AML-193 (cell line): Measurements from ENCODE around the gene DHRS13.
"Not testable (repeated sequence)": the region's sequence is repeated elsewhere in the genome, so short reads cannot be mapped to it uniquely, and the experiment has no call there.

Experiments
- DNase-seq, 2 experiments: peaks; one replicate each; lab custom pipeline; 2025; lab: John Stamatoyannopoulos, UW

The DHRS13 gene

DNA sequence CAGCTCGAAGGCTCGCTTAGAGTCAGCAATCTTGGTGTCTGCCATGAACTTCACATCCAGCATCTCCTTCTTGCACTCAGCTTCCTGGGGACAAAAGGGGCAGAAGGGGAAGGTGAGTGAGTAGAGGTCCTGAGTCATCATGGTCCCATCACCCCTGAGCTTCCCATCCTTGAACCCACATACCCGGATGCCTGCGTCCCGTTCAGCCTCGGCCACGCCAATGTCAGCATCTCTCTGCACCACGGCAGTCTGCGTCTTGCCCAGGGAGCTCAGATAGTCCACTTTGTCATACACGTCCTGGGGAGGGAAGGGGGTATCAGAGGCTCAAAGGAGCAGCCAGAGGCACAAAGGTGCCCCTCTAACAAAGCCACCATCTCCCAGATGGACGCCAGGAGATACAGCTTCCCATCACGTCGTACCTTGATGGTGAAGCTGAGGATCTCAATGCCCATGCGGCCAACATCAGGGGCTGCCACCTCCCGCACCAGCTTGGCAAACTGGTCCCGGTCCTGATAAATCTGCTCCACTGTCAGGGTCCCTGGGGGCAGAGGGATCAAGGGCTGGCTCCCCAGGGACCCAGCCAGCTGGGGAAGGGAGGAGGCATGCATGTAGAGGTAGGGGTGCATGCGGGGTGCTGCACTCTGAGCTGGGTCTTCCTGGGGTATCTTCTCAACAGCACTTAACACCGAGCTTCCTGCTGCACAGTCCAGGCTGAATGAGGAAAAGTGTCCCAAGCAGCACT, 20.6 kb downstream of the DHRS13 start:
- no peak for DNase-seq

DNA sequence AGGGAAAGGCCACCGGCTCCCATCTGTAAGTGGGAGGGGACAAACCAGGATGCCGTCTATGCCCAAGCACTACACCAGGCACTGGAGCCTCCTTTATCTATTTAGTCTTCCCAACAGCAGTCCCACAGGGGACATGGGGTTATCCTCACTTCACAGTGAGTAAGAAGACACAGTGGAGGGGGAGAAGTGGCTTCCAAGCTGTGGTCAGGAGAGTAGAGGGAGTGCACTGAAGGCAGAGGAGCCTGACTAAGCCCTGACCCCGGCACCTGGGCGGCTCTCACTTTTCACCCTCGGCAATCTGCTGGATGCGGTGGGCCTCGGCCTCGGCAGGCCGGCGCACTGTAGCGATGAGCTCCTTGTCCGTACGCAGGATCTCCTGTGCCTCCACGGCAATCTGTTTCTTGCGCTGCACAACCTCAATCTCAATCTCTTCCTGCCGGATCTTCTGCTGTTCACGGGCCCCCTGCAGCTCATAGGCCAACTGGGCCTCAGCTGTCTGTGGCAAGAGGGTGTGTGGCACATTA, 21.3 kb downstream of the DHRS13 start:
- DNase-seq, result no peak

DNA sequence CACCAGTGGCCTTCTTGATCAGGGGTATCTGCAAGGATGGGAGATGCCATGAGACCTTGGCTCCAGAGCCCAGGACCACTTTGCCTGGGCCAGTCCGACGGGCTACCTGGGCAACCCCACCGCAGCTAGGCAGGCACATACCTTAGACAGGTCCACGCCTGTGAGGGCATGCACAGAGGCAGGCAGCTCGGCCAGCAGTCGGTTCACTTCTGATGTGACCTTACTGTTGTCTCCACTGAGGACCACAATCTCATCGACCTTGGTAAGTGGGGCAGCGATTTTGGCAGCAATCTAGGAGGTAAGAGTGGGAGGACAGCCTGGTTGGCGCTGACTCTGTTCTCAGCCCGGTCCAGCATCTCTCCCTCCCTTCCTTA, 22.3 kb downstream of the DHRS13 start:
- DNase-seq, result no peak

DNA sequence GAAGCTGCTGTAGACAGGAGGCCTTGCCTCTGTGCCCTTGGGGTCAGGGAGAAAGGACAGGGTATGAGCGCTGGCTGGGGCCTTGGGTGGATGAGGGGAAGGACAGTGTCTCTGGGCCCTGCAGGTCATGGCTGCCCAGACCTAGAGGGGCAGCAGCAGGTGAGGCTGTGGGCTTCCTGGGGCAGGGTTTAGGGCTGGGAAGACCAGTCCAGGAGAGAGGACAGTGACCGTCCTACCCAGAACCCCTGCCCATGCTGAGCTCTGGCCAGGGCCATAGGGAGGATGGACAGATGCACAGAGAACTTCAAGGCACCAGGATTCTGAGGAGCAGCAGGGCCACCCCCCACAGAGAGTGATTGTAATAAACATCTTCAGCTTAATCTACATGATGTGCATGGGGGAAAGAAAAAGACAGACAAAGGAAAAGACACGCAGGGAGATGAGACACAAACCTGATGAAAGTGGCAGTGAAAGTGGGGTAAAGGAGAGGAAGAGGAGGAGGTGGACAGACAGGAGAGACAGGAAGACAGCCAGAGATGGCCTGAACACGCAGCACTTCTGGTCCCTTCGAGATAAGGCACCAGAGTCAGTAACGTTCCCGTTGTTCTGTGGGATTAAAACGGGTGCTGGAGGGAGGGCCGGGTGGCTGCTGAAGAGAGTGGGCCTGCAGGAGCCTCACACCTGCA, 22.9 kb downstream of the DHRS13 start:
- DNase-seq, result no peak

DNA sequence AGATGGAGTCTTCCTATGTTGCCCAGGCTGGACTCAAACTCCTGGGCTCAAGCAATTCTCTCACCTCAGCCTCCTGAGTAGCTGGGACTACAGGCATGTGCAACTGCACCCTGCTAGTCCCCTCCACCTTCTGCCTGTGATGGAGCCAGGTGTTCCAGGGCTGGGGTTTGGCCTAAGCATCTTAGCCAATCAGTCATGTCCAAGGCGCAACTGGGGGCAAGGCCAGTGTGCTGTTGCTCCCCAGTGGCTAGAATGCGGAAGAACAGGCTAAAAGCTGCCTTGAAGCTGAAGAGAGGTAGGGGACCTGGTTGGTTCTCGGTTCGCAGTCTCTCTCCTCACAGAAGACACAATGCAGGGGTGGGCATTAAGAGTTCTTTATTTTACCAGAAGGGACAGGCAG, 23.9 kb downstream of the DHRS13 start:
- peak; percentile 20 to 28 for DNase-seq

GRCh38 chr17:28878158-28878910, 24.5 kb downstream of the DHRS13 start:
- DNase-seq, result no peak

DNA sequence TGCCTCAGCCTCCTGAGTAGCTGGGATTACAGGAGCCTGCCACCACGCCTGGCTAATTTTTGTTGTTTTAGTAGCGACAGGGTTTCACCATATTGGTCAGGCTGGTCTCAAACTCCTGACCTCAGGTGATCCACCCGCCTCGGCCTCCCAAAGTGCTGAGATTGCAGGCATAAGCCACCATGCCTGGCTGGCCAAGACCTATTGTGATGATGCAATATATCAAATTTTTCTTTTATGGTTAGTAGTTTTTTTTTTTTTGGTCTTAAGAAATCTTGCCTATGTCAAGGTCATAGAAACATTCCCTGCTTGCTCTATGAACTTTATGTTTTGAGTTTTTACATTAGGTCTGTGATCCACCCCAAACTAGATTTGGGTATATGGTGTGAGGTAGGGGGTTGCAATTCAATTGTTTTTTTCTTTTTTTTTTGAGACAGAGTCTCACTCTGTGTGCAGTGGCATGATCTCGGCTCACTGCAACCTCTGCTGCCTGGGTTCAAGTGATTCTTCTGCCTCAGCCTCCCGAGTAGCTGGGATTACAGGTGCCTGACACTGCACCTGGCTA, 25.6 kb downstream of the DHRS13 start:
- DNase-seq, result not testable (repeated sequence)

DNA sequence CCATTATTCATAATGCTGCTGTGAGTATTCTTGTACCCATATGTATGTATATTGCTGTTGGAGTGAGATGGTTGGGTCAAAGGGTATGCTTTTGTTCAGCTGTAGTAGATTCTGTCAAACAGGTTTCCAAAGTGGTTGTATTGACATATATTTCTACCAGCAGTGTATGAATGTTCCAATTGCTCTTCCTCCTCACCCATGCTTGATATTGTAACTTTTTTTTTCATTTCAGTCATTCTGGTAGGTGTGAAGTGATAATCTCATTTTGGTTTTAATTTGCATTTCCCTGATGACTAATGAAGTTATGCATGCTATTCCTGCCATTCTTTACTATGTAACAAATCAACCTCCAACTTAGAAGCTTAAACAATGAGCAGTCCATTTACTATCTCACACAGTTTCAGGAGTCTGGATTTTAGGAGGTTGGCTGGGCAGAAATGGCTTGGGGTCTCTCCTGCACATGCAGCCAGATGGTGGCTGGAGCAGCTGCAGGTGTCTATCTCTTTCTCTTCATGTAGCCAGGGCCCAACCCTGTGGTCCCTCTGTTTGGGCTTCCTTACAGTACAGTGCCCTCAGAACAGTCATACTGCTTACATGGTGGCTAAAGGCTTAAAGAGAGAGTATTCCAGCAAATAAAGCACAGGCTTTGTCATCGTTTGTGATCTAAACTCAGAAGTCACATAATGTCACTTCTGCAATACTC, 26.9 kb downstream of the DHRS13 start:
- no peak for DNase-seq

DNA sequence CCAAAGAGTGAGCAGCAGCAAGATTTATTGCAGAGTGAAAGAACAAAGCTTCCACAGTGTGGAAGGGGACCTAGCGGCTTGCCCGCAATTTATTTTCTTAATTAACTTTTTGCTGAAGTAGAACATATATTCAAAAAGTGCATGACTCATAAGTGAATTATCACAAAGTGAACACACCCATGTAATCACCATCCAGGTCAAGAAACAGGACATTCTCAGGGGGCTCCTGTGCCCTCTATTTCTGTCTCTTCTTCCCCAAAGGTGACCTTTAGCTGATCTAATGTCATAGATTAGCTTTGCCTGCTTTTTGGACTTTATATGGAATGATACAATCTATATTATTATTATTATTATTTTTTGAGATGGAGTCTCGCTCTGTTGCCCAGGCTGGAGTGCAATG, 28.1 kb downstream of the DHRS13 start:
- no peak for DNase-seq

- no peak for DNase-seq
Observed at GRCh38 chr17:28873839-28874238, 29.0 kb downstream of the DHRS13 start.

DNA sequence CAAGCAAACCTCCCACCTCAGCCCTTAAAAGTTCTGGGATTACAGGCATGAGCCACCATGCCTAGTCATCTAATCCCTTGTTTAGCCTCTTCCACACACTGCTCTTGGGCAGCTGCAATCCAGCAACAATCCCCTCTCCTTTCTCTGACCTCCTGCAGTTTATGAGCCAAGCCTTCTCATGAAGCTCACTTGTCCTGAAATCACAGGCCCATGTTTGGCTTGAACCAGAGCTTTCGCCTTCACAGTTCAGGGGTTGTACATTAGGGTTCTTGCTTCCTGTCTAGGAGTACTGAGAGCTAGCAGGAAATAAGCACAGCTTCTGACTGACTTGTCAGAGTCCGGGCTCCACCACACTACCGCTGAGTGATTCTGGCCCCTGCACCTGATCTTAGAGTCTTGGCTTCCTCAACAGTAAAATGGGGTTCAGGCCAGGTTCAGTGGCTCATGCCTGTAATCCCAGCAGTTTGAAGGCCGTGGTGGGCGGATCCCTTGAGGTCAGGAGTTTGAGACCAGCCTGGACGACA, 31.8 kb downstream of the DHRS13 start:
- DNase-seq, result no peak

DNA sequence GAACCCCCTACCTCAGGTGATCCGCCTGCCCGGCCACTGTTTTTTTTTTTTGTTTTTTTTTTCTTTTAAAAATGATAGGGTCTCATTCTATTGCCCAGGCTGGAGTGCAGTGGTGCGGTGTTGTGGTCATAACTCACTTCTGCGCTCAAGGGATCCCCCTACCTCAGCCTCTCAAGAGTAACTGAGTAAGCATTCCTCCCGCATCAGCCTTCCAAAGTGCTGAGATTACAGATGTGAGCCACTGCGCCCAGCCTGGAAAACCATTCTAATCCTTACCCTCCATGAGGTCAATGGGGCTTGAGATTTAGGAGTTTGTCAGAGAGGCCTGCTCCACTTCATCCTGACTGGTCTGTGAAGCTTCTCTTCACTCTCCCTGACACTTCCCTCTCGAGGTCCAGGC, 35.6 kb downstream of the DHRS13 start:
- DNase-seq, result no peak

- peak in 1 of 2 experiments; percentile 13 for DNase-seq
Observed at GRCh38 chr17:28865946-28866752, 36.7 kb downstream of the DHRS13 start.

- DNase-seq, result no peak
Observed at GRCh38 chr17:28864991-28865849, 37.7 kb downstream of the DHRS13 start.

GRCh38 chr17:28863953-28864352, 38.9 kb downstream of the DHRS13 start:
- DNase-seq, result no peak

- no peak for DNase-seq
Observed at GRCh38 chr17:28862561-28862960, 40.3 kb downstream of the DHRS13 start.

DNA sequence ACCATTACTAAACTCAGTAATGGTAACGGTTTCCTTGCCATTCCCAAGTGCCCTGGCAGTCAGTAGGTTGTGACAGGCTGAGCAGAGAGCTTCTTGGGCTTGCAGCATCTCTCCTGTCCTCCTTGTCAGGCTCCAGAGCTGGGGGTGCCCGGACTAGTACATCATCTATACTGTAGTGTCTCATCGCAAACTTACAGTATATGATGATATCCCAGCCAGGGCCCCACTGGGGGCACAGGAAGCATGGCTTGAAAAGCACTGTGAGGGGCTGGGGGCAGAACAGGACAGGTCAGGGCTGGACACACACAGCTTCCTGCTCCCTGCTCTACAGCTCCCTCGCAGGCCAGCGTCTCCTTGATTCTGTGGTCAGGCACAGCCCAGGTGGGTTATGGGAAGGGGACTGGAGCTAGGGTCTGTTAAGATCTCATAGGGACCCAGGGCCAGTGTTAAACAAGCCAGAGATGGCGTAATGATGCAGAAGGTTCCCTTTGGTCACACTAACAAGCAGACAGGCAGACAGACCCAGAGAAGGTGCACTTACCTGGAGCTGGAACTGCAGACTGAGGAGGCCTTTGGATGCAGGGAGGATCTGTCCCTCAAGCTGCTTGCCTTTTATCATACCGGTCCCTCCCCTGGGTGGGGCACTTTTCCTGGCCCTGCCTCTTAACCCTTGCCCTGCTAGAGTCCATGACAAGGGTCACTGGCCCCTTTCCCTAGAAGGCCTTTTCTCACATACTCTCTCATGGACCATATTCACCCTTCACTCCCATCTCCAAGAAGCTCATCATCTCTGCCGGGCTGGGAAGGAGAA, 41.3 kb downstream of the DHRS13 start:
- DNase-seq, result no peak

DNA sequence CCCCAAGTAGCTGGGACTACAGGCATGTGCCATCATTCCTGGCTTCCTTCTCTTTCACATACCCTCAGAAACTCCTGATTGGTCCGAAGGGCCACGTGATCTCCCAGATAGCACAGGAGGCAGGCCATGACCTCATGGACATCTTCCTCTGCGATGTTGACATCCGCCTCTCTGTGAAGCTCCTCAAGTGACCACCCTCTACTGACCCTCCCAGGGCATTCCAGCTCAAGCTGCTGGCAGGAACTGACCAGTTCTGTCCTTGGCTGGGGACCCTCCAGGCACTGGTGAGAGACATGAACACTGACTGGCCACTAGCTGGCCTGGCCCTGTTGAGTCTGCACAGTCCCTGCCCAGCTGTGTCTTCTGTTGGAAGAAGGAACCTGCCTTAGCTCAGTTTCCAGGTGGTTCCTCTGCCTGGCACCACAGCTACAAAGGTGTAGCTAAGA, 42.5 kb downstream of the DHRS13 start:
- DNase-seq, result no peak
